ENCODE results near the gene GIMAP7. TPM values are rescaled to one million over a fixed set of nuclear protein-coding genes. Genes with fewer than 3 reads are reported as not detected.
"Not testable (repeated sequence)": the region's sequence is repeated elsewhere in the genome, so short reads cannot be mapped to it uniquely, and the experiment has no call there.

The GIMAP7 gene
- total RNA-seq, 3 donors from 2014 or later: 9.4 to 22.1 (median 15.7) TPM

GRCh38 chr7:150520145-150520544, 5.5 kb downstream of the GIMAP7 start:
- no peaks in the 10 kb centered on the region for H3K27me3 ChIP-seq
- TF ChIP-seq POLR2AphosphoS5 (IDR thresholded peaks at IDR 0.05) (no peak), POLR2A (IDR thresholded peaks at IDR 0.05) (no peak), CTCF (IDR thresholded peaks at IDR 0.05) (no peak)
- H3K27ac ChIP-seq: peak overlapping the region in 1 of 2 donors; percentile 61
- DNase-seq (ENCODE audit: low spot score in 2 of 2): no peak
- no peaks in the 10 kb centered on the region for H3K4me1 ChIP-seq
- peak overlapping the region; percentile 3 to 43 (median 17) for H3K4me3 ChIP-seq
- H3K36me3 ChIP-seq: no peaks in the 10 kb centered on the region
- intact Hi-C loops (cut with DNase I; ENCODE audit: low total_unique reads): no loop called here
- no peaks in the 10 kb centered on the region for H3K9me3 ChIP-seq

GRCh38 chr7:150522931-150523330, 8.3 kb downstream of the GIMAP7 start:
- not testable (repeated sequence) for H3K27ac ChIP-seq, H3K4me3 ChIP-seq

GRCh38 chr7:150524018-150524417, 9.3 kb downstream of the GIMAP7 start:
- no peaks in the 10 kb centered on the region for H3K4me1 ChIP-seq
- DNase-seq (ENCODE audit: low spot score in 2 of 2): no peak
- peaks cover 0 to 7% of the 10 kb centered on the region in 2 donors for H3K9me3 ChIP-seq
- no peak overlapping the region for H3K27ac ChIP-seq
- H3K4me3 ChIP-seq: no peak overlapping the region
- H3K27me3 ChIP-seq: no peaks in the 10 kb centered on the region
- intact Hi-C loops (cut with DNase I; ENCODE audit: low total_unique reads): no loop called here
- H3K36me3 ChIP-seq: no peaks in the 10 kb centered on the region
- TF ChIP-seq POLR2AphosphoS5 (IDR thresholded peaks at IDR 0.05): no peak
- no peak for TF ChIP-seq POLR2A (IDR thresholded peaks at IDR 0.05)
- no peak for TF ChIP-seq CTCF (IDR thresholded peaks at IDR 0.05)

More at GRCh38 chr7:150522931-150523330, 8.3 kb downstream of the GIMAP7 start:
- H3K9me3 ChIP-seq; H3K4me1 ChIP-seq; H3K27me3 ChIP-seq; H3K36me3 ChIP-seq; intact Hi-C loops (cut with DNase I; ENCODE audit: low total_unique reads); DNase-seq (ENCODE audit: low spot score in 2 of 2): not testable (repeated sequence)

- intact Hi-C loops (cut with DNase I; ENCODE audit: low total_unique reads): loop anchor here (2.0 kb wide), 1 partner anchor 43 kb away; no protein-coding TSS in a partner anchor
- TF ChIP-seq POLR2AphosphoS5 (IDR thresholded peaks at IDR 0.05) (no peak), CTCF (IDR thresholded peaks at IDR 0.05) (no peak), POLR2A (IDR thresholded peaks at IDR 0.05) (no peak)
Measured at GRCh38 chr7:150531704-150532103, 17.0 kb downstream of the GIMAP7 start.

GRCh38 chr7:150538259-150538658, 23.6 kb downstream of the GIMAP7 start:
- Histone ChIP-seq H3K27me3 (no peaks in the 10 kb centered on the region), H3K4me3 (no peak overlapping the region), H3K4me1 (no peaks in the 10 kb centered on the region), H3K36me3 (no peaks in the 10 kb centered on the region), H3K27ac (no peak overlapping the region), H3K9me3 (peaks cover 39 to 46% of the 10 kb centered on the region in 2 donors)
- intact Hi-C loops (cut with DNase I; ENCODE audit: low total_unique reads): no loop called here
- DNase-seq (ENCODE audit: low spot score in 2 of 2): no peak
- TF ChIP-seq POLR2AphosphoS5 (IDR thresholded peaks at IDR 0.05) (no peak), POLR2A (IDR thresholded peaks at IDR 0.05) (no peak), CTCF (IDR thresholded peaks at IDR 0.05) (no peak)

More at GRCh38 chr7:150531704-150532103, 17.0 kb downstream of the GIMAP7 start:
- no peak overlapping the region for H3K4me3 ChIP-seq
- H3K4me1 ChIP-seq: no peaks in the 10 kb centered on the region
- DNase-seq (ENCODE audit: low spot score in 2 of 2): no peak
- no peaks in the 10 kb centered on the region for H3K27me3 ChIP-seq
- peaks cover 9 to 13% of the 10 kb centered on the region in 2 donors for H3K9me3 ChIP-seq
- H3K36me3 ChIP-seq: no peaks in the 10 kb centered on the region
- H3K27ac ChIP-seq: no peak overlapping the region

- H3K4me3 ChIP-seq: no peak overlapping the region
- H3K9me3 ChIP-seq: peaks cover 0 to 4% of the 10 kb centered on the region in 2 donors
- TF ChIP-seq CTCF (IDR thresholded peaks at IDR 0.05): no peak
- TF ChIP-seq POLR2A (IDR thresholded peaks at IDR 0.05): no peak
- TF ChIP-seq POLR2AphosphoS5 (IDR thresholded peaks at IDR 0.05): no peak
- no peak overlapping the region for H3K27ac ChIP-seq
- DNase-seq (ENCODE audit: low spot score in 2 of 2): no peak
- H3K4me1 ChIP-seq: no peaks in the 10 kb centered on the region
- intact Hi-C loops (cut with DNase I; ENCODE audit: low total_unique reads): loop anchor here (5.0 kb wide), 1 partner anchor 91 kb away; no protein-coding TSS in a partner anchor
- H3K27me3 ChIP-seq: no peaks in the 10 kb centered on the region
- no peaks in the 10 kb centered on the region for H3K36me3 ChIP-seq
Measured at GRCh38 chr7:150553163-150553562, 38.5 kb downstream of the GIMAP7 start.

All from breast epithelium (tissue), 4 donors.